T47D (cell line): ENCODE data around the gene PPP1R1A.

ENCODE experiments used
- DNase-seq, 2 experiments: peaks; one replicate each; pipeline versions ENCODE4 v3.0.0 to v3.0.0-alpha.2; 2011 to 2012; ENCODE audit warnings: low read depth in 1 of 2, low spot score in 1 of 2
- JUND ChIP-seq: IDR thresholded peaks from 2 replicates; pipeline ENCODE4 v1.6.1; 2012; ENCODE audit warnings: low read depth
- in situ Hi-C: cut with HindIII; loops from 2 replicates; pipeline ENCODE4 v1.10.0; 2016; ENCODE audit warnings: low sequenced_read_pairs, low pct_unique_long_range_greater_than_20kb

PPP1R1A gene

DNA sequence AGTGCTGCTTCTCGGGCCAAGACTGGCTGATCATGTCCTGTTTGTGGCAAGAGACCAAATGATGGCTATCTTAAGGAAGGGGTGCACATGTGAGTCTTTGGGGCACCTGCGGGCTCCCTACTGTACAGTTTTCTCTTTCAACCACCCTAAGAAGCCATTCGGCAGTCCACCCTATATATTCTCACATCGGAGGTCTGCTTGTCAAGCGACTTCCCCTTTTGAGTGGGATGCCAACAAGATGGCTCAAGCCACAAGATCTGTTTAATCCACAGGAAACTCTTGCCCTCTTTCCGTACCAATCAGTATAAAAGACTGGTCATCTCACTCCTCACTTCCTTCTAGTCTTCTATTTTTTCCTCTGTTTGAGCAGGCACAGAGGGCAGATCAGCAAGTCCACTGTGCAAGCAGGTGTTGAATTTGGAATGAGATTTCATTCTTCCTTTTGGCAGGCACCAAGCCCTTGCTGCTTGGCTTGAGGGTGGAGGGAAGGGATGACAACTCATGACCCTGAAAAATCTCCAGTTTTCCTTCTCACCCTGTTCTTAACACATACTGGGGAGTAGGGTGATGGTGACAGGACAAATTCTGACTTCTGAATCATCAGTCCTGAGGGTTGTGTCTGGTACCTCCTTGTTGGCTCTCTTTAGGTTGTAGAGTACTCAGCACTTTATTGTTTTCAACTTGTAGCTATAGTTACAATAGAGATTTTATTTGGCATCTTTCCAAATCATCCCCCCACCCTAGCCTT, 28.6 kb upstream of the PPP1R1A start:
- in situ Hi-C loops = no loop called here
- no peak for TF ChIP-seq JUND
- peak in 1 of 2 experiments; percentile 31 for DNase-seq

- no peak for TF ChIP-seq JUND
- in situ Hi-C loops = no loop called here
- no peak for DNase-seq
Observed at GRCh38 chr12:54612225-54612750, 23.8 kb upstream of the PPP1R1A start.

DNA sequence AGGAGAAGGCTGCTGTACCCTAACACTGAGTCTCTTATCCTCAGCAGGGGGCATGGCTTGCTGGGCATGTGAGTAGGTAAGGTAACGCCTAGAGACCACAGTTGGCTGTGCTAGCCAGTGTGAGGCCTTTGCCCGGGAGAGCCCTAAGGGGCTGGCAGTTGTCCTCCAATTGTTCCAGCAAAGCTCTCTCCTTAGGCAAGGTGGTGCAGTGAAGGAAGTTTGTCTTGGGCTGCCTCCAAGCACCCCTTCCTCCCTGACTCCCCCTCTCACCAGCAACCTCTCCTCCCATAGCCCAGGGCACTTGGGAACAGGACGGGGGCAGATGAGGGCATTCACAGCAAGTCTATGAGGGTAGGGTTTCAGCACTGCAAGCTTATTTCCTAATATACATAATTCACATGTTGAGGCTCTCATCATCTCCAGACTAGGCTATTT, 23.3 kb upstream of the PPP1R1A start:
- peak in 1 of 2 experiments; percentile 35 for DNase-seq
- no peak for TF ChIP-seq JUND
- in situ Hi-C loops = no loop called here

DNA sequence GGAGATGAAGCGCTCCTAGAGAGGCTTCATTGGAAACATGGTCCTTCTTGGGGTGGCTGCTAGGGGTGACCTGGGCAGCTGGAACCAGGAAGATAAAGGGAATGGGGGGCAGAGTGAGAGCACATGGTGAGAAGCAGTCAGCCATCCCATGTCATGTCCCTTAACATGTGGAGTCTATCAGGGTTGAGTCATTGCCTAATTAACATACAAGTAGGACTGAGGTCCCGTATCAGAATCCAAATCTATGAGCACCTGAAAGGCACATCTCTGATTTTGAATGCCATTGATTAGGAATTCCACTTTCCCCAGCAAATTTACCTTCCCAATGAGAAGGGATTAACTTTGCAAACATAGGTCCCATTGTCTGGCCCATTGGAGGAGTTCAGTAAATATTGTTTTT, 20.3 kb upstream of the PPP1R1A start:
- in situ Hi-C loops = no loop called here
- no peak for DNase-seq
- TF ChIP-seq JUND = no peak

- no peak for DNase-seq
- in situ Hi-C loops = no loop called here
- TF ChIP-seq JUND = no peak
Observed at GRCh38 chr12:54608156-54608555, 19.7 kb upstream of the PPP1R1A start.

DNA sequence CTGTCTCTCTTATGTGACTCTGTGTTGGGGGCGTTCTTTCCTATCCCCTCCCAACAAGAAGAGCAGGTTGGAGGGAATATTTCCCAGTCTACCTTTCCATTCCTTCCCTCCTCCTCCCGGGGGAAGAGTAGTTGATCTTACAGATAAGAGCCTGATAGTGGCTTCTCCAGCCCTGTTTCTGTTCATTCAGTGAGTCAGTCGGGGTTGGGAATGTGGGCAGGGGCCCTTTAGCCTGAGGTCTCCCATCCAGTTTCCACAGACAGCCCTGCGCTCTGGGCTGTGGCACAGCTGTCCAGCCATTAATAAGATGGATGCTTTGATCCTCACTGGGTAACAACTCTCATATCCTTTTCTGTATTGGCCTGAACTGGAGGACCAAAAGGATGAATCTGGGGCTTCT, 18.1 kb upstream of the PPP1R1A start:
- DNase-seq = no peak
- TF ChIP-seq JUND = no peak
- in situ Hi-C loops = no loop called here

DNA sequence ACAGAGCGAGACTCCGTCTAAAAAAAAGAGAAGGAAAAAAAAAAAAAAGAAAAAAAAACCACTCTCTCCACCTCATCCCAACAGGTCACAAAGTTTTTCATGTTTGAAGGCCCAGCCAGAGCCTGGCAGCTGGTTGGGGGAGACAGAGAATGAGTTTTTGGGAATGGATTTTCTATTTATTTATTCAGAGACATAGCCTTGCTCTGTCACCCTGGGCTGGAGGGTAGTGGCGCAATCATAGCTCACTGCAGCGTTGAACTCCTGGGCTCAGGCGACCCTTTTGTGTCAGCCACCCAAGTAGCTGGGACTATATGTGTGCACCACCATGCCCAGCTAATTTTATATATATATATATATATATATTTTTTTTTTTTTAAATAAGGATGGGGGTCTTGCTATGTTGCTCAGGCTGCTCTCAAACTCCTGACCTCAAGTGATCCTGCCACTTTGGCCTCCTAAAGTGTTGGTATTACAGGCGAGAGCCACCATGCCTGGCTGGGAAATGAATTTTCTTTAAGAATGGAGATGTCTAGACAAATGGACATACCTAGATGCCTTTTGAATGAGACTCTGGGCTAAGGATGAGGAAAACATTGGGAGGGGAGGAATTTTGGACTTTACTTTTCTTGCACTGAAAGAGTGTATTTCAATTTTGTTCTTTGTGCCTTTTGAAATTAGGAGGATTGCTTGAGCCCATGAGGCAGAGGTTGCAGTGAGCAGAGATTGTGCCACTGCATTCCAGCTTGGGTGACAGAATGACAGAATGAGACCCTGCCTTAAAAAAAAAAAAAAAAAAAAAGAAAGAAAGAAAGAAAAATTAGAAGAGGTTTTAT, 16.9 kb upstream of the PPP1R1A start:
- in situ Hi-C loops = no loop called here
- no peak for TF ChIP-seq JUND
- DNase-seq = no peak

DNA sequence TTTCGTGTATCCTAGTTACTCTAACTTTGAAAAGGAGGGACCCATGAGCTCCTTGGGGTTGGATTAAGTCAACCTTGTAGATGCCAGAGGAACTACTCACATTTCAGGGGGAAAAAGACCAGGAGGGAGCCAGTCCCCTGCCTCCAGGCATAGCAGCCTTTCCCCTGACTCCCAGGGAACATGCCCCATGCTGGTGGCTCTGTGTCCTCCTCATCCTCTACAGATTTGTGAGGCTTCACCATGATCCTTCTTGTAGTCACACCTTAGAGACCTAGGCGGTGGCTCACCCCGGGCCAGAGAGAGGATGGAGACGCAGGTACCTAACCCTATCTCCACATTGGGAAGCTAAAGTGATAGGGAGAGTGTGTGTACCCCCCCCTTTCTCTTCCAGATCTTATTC, 16.0 kb upstream of the PPP1R1A start:
- in situ Hi-C loops = no loop called here

GRCh38 chr12:54603872-54604271, 15.4 kb upstream of the PPP1R1A start:
- DNase-seq = no peak
- no peak for TF ChIP-seq JUND
- in situ Hi-C loops = no loop called here

More for the DNA sequence above, 16.0 kb upstream of the PPP1R1A start:
- no peak for TF ChIP-seq JUND
- no peak for DNase-seq

DNA sequence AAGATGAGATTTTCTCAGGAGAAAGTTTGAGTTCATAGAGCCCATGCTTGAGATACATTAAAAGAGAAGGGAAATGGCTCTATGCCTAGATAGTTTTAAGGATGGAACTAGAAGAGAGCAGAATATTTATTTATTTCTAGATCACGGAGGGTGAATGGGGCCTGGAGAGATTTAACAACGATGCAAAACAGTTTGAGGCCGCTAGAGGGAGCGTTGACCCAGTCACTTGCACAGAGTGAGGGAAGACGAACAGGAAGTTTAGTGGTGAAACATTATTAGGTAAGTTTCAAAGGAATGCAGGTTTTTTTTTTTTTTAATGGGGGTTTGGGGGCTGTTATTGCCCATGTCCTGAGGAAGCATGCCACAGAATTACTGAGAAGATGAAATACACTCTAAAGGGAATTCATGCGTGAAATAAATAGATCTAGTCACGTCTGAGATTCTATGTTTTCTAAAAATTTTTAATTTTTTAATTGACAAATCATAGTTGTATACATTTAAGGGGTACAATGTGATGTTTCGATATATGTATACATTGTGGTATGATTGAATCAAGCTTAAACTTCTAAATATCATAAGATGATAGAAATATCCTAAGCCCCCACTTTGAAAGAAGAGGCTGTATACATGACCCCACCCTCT, 14.8 kb upstream of the PPP1R1A start:
- in situ Hi-C loops = no loop called here
- no peak for TF ChIP-seq JUND
- DNase-seq = peak; percentile 76 to 80

DNA sequence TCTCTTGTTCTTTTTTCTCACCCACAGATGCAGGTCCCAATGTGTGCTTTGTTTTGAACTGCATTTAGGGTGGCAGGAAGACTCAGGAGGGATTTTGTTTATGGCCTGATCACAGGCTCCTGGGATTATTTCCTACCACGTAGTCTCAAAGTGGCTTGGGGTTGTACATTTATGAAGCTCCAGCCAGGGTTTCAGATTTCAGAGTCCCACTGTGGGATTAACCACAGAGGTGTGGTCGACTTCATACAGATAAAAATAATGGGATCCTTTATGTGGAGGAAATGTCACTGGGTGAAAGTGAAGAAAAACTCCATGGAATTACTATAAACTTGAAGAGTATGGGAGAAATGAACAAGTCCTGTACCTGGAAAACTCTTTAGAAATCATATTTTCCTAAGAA, 14.2 kb upstream of the PPP1R1A start:
- TF ChIP-seq JUND = no peak
- in situ Hi-C loops = no loop called here

GRCh38 chr12:54601841-54602240, 13.4 kb upstream of the PPP1R1A start:
- in situ Hi-C loops = no loop called here
- TF ChIP-seq JUND = no peak
- DNase-seq = peak in 1 of 2 experiments; percentile 34

More for the DNA sequence above, 14.2 kb upstream of the PPP1R1A start:
- DNase-seq = no peak
